Putamen (tissue), 1 donor: ENCODE results near the gene CEACAM21.

Experiments used
- DNase-seq: peaks from one replicate; pipeline ENCODE4 v3.0.0-alpha.2; 2016; ENCODE audit warnings: low spot score

The CEACAM21 gene

DNA sequence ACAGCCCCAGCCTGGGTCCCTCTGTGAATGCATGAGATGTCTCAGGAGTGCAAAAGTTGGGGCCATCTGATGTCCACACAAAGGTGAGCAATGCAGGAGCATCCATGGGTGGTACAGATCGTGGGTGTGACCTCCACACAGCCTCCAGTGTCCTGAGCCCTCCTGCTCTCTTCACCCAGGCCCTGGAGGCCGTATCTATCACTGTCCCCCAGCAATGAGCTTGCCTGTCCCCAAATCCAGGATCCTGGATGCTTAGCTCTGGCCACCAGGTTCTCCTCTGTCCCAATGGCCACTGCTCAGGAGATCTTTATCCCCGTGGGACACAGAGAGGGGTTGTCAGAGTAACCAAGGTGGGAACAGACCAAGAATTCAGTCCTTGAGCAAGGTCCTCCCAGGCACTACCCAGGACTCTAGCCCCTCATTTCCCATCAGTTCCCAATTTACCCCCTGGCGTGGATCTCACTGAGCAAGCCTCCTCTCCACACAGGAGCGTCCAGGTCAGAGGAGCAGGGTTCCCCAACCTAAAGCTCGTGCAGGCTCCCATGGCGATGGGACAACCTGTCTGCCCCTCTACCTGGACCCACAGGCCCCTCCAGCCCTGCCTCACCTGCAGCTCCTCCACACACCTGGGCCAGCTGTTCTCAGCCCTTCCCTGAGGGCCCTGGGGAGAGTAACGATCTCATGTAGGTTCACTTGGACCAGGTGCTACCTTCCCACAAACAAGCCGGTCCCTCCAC is 11.3 kb downstream of the CEACAM21 start:
- DNase-seq, result no peak

DNA sequence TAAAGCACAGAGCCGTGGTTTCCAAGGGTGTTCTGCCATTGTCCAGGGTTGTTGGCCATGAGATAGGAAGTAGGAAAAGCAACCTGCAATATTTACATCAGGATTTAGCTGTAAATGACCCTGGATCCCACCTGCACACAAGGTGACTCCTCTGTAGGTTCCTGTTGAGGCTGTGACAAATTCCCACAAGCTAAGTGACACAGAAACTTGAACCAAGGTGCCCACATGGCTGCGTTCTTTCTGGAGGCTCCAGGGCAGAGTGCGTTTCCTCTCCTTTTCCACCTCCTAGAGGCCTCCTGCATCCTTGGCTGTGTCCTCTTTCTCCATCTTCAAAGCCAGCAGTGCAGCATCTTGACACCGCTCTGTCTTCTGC is 11.9 kb downstream of the CEACAM21 start:
- DNase-seq, result no peak

DNA sequence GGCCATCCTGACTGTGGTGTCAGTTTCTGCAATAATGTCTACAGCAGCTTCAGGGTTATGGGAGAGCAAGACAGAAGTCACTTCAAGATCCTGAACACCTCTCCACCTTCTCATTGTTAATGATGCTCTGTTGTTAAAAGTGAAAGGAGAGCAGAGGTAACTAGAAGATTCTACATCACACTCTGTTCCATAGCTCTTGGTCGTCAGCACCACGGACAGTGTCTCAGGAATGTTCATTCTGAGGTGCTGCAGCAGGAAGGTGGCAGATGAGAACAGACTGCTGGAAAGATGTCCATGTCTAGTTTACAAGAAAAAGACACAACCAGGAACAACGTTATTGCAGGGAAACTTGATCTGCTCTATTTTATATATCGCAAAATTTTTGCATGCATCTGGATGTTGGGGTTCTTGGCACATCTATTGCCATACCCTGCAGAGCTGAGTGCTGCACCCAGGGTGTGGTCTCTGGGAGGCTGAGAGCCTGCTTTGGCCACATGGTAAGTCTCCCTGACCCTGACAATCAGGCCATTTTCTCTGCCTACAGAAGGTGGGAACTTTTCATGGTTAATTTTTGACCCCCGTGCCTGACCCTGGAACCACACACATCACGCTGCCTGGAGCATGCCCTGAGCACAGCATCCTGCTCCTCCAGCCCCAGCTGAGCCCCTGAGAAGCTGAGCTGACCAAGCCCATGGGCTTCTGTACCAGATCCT is 12.7 kb downstream of the CEACAM21 start:
- DNase-seq, result no peak

DNA sequence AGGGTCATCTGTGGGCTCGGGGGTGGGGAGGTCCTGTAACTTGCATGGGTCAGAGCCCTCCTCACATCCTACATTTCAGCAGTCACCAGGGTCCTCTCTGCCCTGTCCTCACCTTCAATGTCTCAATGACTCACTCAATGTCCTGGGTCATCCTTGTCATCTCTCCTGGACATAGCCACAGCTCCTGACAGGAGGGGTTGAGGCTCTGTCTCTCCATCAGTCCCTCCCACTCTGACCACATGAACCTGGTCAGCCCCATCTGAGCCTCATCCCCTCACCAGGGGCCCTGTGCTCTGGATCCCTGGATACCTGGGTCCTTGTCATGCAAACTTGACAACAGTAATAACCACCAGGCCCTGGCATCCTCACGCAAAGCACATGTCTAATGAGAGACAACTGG is 13.4 kb downstream of the CEACAM21 start:
- DNase-seq, result no peak

DNA sequence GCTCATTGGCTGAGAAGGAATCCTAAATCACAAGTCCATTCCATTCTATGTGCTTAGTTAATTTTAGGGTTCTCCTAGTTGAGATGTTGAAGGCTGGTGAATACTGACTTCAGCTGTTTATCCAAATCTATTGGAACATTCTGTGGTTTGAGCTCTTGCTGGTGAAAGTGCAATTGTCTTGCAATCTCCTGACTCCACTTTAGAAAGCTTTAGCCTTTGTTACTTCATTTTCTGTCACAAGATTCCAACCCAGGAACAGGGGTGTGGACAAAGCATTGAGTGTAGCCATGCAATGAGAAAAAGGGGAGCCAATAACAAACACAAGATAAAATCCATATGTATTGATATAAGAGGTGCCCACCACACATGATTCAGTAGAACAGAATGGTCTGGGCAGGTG is 15.0 kb downstream of the CEACAM21 start:
- DNase-seq, result no peak

DNA sequence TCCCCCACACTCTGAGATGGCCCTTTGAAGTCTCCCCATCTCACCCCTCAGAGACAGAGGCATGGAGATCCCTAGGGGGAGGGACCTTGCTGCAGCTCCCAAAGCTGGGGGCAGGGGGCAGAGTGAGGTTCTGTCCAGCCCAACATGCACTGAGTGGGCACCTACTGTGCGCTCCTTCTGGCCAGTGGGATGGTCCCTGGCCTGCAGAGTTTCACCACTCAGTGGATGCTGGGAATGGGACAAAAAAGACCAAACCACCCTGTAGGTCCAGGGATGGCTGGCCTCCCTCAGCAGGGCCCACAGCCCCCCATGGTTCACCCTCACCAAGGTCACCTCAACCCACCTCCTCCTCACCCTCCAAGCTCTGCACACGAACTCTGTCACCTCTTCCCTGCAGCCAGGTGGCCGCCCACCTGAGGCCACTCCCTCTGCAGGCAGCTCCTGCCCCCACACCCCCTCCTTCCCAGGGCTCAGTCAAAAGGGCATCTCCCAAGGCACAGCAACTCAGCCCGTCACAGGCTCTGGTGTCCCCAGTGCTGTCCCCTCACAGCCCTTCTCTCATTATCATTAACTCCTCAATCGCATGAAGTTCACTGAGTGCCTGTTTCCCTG is 16.1 kb downstream of the CEACAM21 start:
- no peak for DNase-seq

DNA sequence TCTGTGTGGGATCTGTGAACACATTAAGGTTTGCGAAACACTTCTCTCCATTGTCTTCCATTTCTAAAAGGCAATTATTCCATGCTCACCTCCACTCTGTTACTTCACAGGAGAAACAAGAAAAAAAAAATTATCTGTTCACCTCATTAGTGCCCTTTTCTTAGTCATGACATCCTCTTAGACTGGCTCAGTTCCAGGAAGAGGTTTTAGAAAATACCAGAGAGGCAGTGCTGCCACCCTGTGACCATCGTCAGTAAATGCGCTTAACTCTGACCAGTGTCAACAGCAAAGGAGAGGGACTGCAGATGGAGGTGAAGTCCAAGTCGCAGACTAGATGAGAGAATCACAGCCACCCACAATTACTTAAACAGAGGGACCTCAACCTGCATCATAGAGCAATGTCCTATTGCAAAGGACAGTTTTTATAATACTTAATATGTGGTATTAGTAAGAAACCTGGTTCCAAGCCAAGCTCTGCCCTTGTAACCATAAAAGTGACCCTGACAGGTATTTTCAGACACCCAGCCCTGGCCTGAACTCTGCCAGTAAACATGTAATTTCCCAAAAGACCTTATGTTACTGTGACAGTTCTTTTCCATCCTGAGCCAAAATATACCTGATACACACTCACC is 19.4 kb downstream of the CEACAM21 start:
- DNase-seq, result peak; percentile 5

DNA sequence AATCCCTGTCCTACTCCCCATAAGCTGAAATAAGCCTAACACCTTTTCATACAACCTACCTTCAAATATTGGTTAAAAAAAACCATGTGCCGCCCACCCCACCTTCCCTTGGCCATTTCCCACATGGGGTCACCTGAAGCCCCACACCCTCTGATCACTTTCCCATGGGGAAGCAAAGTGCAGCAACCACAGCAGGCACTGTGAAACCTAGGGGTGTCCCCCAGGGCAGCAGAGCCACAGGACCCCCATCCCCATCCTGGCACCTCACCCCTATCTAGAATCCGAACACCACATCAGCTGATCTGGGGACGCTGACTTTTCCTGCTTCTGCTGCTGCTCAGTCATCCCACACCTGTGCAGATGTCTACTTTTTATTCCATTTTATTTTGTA is 19.9 kb downstream of the CEACAM21 start:
- DNase-seq, result no peak

DNA sequence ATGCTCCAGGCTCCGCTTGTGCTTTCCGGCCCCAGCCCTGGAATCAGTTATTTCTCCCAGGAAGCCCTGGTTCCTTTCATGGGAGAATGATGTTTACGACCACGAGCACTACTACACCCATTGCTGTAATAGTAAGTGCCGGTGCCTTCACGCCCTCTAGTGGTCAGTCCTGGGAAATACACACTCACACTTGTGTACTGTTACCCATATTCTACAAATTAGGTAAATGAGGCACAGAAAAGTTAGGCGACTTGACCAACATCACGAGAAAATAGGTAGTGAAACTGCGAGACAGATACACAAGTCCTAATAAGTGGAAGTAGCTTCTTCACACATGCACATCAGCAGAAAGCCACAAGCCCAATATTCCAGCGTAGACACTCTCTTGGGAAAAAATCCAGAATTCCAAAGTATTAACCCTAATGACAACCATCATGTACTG is 21.7 kb downstream of the CEACAM21 start:
- peak; percentile 25 for DNase-seq

DNA sequence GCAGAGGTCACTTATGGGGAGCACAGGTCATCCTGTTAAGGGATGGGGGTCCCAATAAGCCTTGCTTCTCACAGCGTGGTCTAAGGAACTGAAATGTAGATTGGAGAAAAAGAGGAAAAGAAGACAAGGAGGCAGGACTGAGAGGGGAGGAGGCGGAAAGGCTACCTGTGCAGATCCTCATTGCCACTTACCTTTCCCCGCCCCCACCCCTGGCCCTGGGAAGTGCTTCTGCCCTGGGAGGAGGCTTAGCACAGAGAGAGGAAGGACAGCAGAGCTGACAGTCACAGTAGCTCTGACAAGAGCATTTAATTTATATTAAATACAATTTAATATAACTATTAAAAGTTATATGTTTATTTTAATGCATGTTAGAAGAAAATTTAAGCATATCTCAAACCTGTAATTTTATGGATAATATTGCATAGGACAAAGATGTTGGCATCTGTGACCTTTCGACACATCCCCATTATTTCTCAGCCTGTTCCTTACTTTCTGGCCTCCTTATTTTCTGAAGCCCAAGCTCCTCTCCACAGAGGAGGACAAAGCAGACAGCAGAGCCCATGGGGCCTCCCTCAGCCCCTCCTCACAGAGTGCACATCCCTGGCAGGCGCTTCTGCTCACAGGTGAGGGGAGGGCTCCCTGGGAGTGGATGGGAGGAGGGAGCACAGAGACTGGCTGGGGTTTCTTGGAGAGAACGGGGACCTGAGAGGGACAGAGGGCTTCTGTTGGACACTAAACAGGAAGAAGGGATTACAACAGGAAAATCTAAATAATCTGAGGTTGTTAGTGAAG is 23.4 kb downstream of the CEACAM21 start:
- DNase-seq, result no peak

DNA sequence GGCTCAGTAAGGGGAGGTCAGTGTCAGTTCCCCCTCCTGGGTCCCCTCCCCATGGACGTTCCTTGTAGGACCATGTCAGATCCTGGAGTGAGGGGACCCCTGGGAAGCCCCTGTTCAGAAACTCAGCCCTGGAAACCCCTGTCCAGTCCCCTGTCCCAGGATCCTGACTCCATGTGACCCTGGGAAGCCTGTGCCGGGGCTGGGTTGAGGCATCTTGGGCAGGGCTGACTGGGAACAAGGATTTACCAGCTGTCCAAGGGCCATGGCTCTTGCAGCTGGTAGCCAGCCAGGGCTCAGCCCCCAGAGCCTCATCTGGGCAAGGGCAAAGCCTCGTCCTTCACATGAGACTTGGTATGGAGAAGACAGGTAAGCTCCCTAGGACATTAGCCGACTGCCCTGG is 25.8 kb downstream of the CEACAM21 start:
- DNase-seq, result no peak

DNA sequence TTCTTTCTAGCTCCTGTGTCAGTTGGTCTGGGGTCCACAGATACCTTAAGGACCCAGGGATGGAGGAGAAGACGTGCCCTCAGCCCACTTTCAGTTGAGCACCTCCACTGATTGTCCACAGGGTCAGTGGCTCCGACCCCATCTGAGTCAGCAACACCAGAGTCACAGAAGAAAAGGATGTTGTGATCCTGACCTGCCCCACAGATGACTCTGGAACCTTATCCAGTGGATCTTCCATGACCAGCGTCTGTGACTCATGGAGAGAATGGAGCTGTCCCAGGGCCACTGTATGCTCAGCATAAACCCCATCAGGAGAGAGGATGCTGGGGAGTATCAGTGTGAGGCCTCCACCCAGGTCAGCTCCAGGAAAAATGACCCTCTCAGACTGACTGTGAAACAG is 28.9 kb downstream of the CEACAM21 start:
- DNase-seq, result no peak

DNA sequence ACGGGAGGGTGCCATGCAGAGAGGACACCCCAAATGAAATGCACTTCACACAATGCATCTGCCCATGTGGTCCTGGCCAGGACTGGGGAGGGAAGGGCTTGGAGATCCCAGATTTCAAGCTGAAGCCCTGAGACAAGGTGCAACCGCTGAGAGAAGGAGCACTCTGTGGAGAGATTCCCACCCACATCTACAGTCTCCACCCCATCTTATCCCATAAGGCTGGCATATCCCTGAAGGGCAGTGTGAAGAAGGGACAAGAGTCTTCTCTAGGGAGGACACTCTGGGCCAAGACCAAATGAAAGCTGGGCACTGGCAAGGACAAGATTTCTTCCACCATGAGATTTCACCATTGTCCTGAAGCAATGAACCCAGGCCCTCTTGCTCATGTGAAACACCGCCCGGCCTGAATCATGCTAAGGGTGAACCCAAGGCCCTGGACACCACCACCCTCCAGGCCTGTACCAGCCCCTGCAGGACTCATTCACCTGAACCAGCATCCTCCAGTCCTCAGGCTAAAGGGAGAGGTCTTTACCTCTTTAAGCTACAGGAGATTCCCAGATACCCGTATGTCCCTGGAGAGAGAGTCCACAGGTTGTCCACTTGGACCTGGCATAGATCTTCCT is 30.4 kb downstream of the CEACAM21 start:
- no peak for DNase-seq

DNA sequence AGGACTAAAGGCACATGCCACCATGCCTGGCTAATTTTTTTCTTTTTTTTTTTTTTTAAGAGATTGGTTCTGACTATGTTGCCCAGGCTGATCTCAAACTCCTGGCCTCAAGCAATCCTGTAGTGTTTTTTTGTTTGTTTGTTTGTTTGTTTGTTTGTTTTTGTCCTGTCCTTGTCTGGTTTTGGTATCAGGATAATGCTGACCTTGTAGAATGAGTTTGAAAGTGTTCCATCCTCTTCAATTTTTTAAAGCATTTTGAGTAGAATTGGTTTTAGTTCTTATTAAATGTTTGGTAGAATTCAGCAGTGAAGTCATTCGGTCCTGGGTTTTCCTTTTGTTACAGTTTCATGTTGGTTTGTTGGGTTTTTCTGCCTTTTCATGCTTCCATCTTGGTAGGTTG is 31.7 kb downstream of the CEACAM21 start:
- no peak for DNase-seq

DNA sequence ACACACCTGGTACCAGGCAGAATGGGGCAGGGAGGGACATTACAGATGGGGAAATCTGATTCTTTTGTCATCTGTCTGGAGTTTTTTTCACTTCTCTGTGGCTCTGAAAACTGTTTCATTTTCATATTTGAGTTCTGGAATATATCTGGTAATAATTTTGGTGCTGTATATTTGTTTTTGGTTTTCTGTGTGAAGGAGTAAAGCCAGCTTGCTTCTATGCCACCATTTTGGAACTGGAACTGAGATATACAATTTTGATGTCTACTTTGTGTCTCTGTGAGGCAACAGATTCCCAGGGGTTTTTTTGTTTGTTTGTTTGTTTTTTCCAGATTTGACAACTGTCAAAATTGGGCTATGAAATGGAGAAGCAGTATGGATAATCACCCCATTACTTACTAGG is 34.8 kb downstream of the CEACAM21 start:
- DNase-seq, result no peak

DNA sequence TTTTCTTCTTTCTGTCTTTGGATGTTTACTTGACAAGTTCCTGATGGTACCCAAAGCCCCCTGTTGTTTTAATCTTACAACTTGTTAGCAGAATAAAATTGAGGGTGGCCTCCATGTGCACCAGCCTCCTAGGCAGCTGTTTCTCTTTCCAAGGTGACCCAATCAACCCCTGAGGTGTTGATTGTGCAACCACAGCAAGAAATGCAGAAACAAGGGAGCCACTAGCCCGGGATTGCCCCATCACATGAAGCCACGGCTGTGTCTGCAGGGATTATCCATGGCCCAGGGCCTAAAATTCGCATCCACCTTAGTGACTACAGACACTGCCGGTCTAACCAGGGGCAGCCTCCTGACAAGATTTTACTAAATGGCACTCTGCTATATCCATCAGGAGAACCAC is 36.5 kb downstream of the CEACAM21 start:
- DNase-seq, result no peak

DNA sequence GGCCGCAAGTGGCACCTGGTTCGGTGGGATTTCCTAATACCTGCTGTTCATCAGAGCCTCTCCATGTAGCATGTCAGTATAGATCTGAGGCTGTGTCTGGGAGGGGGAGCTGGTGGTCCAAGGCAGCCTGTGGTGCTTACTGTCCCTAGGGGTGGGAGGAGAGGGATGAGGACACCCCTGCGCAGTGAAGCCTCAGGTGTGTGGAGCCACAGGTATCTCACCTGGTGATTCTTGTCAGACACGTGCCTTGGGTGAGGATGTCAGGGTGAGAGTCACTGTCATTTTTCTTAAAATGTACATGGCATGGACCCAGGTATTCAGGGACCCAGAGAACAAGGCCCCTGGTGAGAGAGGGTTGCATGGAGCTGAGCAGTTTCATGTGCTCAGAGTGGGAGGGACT is 39.2 kb downstream of the CEACAM21 start:
- DNase-seq, result no peak

DNA sequence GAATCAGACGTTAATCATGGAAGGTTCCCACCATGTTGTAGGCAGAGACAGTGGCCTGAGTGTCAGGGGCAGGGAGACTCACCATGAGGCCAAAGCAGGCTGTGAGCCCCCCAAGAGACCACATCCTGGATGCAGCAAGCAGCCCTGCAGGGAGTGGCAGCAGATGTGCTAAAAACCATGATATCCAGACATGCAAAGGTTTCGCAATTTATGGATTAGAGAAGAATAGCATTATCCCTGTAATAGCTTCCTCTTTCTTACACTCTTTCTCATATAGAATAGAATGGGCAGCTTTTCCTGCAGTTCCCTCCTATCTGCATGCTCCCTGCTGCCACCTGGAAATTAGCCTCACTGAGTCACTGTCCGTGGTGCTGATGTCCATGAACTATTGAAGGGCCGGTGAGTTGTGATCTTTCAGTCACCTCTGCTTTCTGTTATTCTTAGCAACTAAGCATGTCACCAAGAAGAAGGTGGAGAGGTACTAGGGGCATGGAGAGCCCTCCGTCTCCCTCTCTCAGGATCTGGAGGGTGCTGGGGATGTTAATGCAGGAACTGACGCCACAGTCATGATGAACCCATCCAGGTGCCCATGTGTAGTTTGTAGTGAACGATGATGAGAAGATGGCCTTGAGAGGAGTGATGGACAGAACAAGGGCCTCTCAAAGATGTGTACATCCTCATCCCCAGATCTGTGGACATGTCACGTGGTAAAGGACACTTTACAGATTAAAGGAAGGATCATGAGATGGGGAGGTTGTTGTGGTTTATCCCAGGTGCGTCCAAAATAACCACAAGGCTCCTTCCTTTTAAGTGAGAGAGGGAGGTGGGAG is 41.0 kb downstream of the CEACAM21 start:
- no peak for DNase-seq

DNA sequence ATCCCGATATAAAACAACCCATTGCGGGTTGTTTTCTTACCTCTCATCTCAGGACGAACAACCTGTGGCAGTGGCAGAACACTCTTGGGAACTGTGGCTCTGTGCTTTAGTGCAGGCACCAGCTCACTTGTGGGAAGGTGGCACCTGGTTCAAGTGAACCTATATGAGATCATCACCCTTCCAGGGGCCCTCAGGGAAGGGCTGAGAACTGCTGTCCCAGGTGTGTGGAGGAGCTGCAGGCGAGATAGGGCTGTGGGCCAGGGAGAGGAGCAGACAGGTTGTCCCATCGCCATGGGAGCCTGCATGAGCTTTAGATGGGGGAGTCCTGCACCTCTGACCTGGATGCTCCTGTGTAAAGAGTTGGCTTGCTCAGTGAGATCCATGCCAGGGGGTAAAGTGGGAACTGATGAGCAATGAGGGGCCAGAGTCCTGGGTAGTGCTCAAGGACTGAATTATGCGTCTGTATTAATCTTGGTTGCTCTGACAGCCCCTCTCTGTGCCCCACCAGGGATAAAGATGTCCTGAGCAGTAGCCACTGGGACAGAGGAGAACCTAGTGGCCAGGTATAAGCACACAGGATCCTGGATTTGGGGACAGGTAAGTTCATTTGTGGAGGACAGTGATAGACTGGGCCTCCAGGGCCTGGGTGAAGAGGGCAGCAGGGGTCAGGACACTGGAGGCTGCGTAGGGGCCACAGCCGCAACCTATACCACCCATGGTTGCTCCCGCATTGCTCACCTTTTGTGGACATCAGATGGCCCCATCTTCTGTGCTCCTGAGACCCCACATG is 42.2 kb downstream of the CEACAM21 start:
- DNase-seq, result no peak

DNA sequence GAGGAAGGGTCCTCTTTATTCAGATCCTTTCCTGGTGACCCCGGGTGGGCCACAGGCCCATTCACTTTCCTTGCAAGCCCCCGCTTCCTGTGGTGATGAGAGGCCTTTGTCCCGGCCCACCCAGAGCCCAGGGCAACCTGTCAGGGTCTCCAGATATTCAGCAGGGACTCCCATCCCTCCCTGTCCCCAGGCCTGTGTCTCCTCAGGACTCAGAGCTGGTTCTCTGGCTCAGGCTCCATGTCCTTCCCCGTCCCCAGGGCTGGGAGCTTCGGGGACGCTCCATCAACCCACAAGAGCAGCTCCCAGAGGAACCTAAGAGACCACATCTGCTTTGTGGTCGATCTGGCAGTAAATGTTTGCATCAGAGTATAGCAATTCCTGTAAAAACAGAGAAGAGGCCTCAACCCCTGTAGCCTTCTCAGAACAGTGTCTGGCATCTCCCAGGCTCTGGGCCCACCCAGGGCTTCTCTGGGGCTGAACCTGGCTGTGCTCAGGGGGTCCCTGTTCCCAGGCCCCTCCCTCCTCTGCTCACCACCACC is 43.1 kb downstream of the CEACAM21 start:
- DNase-seq, result no peak
